ENCODE data around the gene SLC26A2.
A peak's percentile ranks its signal among the peaks of the same experiment; 100 is the strongest.

- TF ChIP-seq POLR2A (IDR thresholded peaks at IDR 0.05), result no peak
- TF ChIP-seq CTCF (IDR thresholded peaks at IDR 0.05), result no peak
- TF ChIP-seq POLR2AphosphoS5 (IDR thresholded peaks at IDR 0.05), result peak; percentile 92
These were observed 25.1 kb upstream of the SLC26A2 start for GRCh38 chr5:149935431-149935901.
